ENCODE results near the gene VPS13A.
"Not testable (repeated sequence)": the region's sequence is repeated elsewhere in the genome, so short reads cannot be mapped to it uniquely, and the experiment has no call there.

Gene VPS13A

DNA sequence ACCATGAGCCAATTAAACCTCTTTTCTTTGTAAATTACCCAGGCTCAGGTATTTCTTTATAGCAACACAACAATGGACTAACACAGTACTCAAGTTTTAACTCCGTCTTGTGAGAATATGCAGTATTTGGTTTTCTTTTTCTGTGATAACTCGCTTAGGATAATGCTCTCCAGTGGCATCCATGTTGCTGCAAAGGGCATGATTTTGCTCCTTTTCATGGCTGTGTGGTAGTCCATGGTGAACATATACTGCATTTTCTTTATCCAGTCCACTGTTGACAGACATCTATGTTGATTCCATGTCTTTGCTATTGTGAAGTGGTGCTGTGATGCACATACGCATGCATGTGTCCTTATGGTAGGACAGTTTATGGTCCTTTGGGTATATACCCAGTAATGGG, 10.9 kb downstream of the VPS13A start:
- no peak for DNase-seq

DNA sequence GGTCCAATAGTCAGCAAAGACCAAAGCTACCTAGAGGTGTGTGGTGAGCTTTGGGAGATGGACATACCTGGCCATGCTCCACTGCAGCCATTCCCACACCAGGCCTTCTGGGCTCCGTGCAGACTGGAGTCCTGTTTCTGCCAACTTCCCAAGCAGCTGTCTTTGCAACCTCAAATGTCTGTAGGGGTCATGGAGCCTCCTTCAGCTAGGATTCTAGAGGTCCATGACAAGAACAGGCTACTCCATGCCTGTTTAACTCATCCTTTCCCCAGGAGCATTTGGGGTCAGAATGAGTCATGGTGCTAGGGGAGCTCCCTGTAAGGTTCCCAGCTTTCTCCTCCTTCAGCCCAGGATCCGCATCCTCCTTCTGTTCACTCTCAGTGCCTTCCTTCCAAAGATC, 17.1 kb downstream of the VPS13A start:
- DNase-seq, result no peak

DNA sequence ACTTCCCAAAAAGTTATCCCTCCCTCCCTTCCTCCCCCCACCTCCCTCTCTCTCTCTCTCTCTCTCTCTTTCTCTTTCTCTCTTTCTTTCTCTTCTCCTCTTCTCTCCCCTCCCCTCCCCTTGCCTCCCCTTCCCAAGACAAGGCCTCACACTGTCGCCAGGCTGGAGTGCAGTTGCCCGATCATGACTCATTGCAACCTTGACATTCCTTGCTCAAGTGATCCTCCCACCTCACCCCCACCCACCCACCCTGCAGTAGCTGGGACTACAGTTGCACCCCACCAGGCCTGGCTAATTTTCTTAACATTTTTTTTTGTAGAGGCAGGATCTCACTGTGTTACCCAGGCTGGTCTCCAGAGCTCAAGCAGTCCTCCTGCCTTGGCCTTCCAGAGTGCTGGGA, 32.8 kb downstream of the VPS13A start:
- DNase-seq, result no peak

DNA sequence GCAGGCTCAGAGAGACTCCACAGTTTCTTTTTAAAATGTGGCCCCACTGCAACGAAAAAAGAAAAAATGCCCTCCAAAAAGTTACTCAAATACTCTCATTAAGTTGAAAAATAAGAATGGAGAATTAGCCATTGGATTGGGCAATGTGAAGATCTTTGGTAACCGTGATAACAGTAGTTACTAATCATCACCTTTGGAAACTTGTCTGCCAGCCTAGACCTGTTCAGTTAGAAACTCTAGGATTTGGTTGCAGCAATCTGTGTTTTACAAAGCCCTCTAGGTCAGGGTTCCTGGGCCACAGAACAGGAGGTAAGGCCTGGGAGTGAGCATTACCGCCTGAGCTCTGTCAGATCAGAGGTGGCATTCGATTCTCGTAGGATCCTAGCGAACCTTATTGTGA, 34.2 kb downstream of the VPS13A start:
- DNase-seq, result no peak

DNA sequence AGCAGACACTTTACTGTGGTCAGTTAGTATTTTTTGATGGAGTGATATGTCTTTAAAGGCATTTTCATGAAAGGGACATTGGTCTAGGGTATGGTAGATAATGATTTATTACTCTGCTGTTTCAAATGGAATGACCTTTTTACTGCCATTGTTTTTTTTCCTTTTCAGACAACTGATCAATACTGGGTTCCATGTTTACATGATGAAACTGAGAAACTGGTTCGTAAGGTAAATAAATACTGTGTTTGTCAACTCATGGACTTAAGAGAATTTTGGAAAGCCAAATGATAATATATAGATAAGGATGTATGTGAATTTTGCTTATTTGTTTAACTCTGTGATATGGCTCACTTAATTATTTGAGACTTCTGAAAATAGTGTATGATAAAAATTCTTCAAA, 35.5 kb downstream of the VPS13A start:
- DNase-seq, result no peak

DNA sequence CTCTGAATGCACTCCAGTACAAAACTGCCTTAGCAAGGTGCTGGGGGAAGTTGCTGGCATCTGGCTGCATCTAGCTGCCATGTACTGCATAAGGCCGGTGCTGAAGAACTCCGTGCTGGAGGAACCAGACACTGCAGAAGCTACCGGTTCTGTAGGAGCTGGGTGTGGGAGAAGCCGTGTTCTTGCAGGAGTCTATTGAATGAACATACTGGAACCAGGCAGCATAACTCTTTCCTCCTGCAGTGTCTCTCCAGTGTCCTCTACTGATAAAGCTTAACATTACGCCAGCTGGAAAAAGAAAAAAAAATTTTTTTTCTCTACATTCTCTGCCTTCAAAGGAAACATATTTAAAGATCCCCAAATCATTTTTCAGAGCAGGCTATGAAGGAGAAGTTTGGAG, 38.5 kb downstream of the VPS13A start:
- no peak for DNase-seq

DNA sequence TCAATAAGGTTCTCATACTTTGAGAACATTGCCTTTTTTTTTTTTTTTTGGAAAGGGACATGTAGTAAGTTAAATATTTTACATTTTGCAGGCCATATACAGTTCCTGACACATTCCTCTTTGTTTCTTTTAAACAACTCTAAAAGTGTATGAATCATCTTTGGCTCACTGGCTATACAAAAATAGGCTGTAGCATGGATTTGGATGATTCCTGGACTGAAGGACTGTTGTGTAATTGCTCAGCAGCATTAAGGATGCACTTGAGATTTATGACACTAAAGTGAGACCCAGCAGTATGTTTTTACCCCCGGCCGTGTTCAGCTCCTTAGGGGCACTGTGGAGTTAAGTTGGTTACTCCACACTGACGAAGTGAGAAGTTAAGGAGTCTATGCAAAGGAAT, 41.3 kb downstream of the VPS13A start:
- no peak for DNase-seq

DNA sequence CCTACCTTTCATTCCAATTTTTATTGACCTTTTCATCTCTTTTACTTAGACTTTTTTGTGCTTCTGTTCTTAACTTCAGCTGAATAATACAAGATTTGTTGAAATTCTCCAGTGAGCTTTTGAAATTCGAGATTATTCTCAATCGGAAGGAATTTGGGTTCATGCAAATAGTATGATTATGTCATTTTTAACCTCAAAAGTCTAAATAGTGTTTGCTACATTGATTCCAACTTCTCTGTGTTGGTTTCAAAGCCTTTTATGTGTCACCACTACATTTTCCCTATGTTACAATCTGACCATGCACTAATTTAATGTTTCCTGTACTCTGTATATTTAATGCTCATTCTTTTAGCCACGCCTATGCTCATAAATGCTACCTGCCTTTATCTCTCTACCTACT, 44.1 kb downstream of the VPS13A start:
- no peak for DNase-seq

DNA sequence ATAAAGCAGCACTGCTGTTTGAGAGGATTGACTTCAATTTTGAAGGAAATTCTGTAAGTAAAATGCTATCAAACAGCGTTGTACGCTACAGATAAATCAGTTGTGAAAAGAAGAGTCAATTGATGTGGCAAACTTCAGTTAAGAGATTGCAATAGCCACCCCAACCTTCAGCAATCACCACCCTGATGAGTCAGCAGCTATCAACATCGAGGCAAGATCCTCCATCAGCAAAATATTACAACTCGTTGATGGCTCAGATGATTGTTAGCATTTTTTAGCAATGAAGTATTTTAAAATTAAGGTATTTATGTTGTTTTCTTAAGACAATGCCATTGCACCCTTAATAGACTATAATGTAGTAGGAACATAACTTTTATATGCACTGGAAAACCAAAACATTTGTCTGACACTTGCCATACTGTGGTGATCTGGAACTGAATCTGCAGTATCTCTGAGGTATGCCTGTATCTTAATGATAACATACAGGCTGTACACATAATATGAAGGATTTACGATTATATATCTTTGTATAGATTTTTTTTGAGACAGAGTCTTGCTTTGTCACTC, 47.5 kb downstream of the VPS13A start:
- DNase-seq, result no peak

DNA sequence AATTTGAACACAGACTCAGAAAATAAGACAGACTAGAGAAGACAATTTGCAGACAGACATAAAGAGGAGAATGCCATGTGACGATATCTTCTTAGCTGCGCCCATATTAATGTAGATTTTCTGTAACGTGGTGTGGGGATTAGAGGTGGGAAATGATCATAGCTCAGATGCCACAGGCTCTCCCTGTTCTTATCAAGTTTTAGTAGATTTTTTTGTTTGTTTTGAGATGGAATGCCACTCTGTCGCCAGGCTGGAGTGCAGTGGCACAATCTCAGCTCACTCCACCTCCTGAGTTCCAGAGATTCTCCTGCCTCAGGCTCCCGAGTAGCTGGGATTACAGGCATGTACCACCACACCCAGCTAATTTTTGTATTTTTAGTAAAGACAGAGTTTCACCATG, 59.4 kb downstream of the VPS13A start:
- DNase-seq, result no peak

DNA sequence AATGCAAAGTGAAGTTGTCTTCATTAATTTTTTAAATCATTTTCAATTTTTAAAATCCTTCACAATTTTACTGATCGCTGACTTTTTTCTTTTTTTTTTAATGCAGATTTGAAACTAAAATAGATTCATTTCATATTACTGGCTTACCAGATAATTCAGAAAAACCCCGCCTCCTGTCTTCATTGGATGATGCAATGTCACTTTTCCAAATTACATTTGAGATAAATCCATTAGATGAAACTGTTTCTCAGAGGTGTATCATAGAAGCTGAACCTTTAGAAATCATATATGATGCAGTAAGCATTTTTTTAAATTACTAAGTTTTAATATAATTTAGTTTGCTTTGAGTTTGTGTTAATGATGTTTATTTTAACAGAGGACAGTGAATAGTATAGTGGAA, 60.6 kb downstream of the VPS13A start:
- no peak for DNase-seq

DNA sequence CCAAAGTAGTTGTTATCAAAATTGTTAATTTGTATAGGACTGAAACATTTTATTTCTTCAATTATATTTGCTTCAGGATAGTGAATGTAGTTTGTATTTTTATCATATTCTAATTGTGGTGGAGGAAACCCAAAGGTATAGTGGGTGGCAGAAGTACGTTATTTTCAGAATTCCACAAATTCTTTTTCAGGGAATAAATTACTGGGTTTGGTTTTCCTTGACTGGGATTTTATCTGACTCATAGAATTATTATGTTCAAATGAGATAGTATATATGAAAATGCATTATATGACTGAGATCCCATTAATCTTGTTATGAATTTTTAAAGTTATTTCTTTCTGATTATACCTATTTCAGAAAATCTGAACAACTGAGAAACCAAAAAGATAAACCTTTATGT, 73.7 kb downstream of the VPS13A start:
- DNase-seq, result no peak

DNA sequence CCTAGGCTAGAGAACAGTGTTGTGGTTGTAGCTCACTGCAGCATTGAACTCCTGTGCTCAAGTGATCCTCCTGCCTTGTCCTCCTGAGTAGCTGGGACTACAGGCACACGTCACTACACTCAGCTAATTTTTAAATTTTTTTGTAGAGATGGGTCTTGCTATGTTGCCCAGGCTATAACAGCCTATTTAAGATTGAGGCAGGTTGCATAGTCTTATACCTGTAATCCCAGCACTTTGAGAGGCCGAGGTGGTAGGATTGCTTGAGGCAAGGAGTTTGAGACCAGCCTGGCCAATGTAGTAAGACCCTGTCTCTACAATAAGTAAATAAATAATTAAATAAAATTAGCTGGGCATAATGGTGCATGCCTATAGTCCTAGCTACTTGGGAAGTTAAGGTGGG, 79.9 kb downstream of the VPS13A start:
- no peak for DNase-seq

DNA sequence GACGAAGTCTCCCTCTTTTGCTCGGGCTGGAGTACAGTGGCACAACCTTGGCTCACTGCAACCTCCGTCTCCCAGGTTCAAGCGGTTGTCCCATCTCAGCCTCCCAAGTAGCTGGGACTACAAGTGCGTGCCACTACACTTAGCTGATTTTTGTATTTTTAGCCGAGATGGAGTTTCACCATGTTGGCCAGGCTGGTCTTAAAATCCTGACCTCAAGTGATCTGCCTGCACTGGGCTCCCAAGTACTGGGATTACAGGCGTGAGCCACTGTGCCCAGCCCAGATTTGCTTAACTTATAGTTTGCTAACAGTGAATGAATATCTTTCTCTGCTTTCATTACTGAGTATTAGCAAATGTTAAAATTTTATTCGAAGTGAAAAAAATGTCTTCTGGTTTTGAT, 84.3 kb downstream of the VPS13A start:
- DNase-seq, result no peak

DNA sequence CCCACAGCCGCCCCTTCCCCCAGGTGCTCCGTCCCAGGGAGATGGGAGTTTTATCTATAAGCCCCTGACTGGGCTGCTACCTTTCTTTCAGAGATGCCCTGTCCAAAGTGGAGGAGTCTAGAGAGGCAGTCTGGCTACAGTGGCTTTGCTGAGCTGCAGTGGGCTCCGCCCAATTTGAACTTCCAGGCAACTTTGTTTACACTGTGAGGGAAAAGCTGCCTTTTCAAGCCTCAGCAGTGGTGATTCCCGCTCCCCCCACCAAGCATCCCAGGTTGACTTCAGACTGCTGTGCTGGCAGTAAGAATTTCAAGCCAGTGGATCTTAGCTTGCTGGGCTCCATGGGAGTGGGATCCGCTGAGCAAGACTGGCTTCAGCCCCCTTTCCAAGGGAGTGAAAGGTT, 90.4 kb downstream of the VPS13A start:
- not testable (repeated sequence) for DNase-seq

DNA sequence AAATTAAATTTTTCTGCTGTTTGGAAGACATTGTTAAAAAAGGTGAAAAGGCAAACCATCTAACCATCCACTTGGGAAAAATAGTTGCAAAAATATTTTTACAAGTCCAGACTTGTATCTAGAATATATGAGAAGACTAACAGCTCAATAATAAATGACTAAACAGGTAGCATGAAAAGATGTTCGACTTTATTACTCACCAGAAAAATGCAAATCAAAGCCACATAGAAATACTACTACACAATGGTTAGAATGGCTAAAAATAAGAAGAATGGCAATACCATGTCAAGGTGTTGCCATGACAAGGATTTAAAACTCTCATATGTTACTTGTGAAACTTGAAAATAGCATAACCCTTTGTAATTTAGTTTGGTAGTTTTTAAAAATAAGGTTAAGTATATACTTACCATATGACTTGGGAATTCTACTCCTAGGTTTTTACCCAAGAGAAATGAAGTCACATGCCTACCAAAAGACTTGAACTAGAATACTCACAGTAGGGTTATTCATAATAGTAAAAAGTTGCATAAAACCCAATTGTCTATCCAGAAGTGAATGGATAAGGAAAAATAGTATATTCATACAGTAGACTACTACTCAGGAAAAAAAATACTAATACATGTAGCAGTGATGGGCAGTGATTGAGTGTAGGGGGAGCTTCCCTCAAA, 93.8 kb downstream of the VPS13A start:
- DNase-seq, result no peak

DNA sequence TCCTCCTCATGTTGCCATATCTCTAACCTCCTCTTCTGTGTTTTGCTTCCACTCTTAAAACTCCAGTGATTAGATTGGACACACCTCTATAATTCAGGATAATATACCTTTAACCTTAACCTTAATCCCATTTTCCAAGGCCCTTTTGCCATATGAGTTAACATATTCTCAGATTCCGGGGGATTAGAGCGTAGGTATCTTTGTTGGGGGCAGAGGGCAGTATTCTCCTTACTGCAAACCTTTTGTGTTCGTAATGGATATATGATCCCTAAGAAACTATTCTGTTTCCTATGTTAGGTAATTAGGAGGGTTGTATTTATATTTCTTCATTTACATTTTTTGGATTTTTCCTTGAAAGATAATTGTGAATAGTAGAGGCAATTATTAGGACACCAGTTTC, 99.5 kb downstream of the VPS13A start:
- no peak for DNase-seq

DNA sequence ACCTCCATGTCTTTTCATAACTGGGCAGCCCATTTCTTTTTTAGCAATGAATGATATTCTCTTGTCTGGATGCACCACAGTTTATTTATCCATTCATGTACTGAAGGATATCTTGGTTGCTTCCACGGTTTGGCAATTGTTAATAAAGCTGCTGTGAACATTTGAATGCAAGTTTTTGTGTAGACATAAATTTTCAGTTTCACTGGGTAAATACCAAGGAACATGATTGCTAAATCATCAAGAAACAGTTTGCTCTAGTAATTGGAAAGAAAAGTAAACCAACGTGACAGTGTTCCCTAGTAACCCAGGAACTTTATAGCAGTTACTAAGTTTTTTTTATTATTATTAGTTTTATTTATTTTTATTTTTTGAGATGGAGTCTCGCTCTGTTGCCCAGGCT, 100.4 kb downstream of the VPS13A start:
- no peak for DNase-seq

DNA sequence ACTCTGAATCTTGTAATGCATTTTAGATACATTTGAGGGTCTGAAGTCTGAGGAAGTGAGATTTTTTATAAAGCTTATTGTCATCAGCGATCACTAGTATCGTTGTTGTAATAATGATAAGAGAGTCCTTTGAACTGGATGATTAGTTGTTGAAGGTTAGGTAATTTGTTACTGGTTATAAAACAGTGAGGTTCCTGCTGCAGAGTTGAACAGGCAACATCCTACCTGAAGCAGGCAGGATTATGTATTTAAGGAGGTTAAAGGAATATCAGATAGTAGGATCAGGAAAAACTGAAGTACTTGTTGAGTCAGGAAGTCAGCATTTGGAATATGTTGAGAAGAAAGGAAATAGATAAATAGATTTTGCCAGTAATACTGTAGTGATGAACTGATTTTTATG, 106.7 kb downstream of the VPS13A start:
- no peak for DNase-seq

DNA sequence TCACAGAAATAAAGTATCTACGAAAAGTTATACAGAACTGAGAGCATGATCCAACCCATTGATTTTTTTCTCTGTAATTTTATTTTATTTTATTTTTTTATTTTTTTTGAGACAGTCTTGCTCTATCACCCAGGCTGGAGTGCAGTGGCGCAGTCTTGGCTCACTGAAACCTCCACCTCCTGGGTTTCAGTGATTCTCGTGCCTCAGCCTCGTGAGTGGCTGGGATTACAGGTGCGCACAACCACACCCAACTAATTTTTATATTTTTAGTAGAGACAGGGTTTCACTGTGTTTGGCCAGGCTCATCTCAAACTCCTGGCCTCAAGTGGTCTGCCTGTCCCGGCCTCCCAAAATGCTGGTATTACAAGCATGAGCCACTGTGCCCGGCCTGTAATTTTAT, 107.3 kb downstream of the VPS13A start:
- DNase-seq, result no peak

DNA sequence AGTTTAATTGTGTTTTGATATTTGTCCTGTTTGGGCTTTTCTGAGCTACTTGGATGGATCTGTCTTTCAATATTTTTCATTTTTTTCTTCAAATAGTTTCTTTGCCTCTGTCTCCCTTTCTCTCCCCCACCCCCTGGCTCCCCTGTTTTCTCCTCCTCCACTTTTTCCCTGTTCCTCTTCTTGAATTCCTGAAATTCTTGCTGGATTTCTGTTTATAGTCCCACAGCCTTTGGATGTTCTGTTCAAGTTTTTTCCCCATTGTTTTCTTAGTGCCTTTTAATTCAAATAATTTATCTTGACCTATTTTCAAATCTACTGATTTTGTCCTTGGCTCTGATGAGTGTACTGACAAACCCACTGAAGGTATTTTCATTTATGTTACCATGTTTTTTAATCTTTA, 113.0 kb downstream of the VPS13A start:
- DNase-seq, result no peak

DNA sequence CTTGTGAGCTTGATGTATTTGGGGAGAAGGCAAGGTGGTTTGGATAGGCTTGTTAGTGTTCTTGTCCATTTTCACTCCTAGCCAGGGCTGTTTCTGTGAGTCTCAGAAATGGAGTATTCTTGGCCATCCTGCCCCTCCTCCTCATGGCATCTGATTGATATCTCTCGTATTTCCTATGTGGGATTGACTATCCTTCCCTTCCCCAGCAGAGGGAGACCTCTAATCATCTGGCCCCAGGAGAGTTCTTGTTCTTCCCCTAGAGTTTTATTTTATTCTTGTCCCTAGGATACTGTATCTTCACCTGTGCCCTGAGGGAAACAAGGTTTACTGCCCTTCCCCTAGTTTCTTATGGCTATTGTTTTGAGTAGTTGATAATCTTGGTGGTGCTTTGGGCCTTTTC, 114.4 kb downstream of the VPS13A start:
- no peak for DNase-seq

DNA sequence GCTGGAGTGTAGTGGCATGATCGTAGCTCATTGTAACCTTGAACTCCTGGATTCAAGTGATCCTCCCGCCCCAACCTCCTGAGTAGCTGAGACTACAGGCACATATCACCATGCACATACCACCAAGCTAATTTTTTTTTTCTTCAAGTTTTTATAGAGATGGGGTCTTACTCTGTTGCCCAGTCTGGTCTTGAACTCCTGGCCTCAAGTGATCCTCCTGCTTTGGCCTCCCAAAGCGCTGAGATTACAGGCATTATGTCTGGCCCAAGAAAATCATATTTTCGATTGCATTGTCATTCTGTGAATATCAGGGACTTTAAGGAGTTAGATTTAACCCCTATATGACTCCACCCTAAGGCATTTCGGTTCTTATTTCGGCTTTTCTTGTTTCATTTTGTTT, 116.6 kb downstream of the VPS13A start:
- DNase-seq, result no peak

DNA sequence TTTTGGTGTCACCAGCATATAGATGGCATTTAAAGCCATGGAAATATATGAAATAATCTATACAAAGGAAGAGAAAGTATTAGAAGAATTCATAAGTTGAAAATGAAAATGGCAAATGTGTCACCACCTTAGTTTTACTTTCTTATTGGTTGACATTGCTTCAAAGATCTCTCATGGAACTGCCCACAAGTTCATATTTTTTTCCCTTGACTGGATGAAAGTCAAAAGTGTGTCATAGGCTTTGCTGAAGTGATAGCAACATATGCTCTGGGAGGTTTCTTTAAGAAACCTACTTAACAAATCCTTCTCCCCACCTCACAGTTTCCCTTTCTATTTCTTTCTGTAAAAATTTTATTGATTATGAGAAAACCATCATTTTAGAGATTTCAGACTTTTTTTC, 127.2 kb downstream of the VPS13A start:
- DNase-seq, result no peak

DNA sequence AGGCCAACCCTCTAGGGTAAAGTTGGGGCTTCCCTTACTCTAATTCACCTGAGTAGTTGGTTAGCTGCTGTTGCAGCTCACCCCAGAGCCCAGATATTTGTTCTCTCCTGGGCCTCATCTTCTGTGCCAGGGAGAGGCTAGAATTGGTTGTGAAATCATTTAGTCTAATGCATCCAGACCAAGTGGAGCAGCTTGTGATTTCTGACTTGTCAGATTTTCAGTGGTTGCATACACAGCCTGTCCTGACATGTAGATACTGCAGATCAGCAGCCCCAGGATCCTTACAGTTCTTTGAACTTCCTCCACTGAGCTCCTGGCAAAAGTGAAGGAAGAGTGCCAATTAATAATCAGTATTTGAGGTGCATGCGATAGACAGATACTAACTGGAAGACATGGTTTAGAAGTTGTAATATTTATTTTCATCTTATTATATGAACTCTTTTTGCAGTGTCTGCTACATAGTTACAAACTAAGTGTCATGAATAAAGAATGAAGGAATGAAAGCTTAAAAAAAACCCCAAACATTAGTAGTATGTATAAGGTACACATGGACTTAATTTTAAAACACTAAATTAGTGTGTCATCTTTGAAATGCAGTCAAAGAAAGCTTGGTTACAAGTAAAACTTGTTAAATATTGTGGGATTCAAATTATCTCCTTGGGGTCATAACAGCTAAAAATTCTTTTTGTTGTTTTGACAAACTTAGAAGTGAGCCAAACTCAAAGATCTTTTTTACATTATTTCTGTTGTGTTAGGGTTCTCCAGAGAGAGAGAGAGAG, 128.5 kb downstream of the VPS13A start:
- no peak for DNase-seq
